ENCODE measurements around the gene PDCD1LG2. TPM values are rescaled to one million over a fixed set of nuclear protein-coding genes. Genes with fewer than 3 reads are reported as not detected.

PDCD1LG2 gene
- total and polyA plus RNA-seq, 2 experiments from 2014 or later, result not detected

DNA sequence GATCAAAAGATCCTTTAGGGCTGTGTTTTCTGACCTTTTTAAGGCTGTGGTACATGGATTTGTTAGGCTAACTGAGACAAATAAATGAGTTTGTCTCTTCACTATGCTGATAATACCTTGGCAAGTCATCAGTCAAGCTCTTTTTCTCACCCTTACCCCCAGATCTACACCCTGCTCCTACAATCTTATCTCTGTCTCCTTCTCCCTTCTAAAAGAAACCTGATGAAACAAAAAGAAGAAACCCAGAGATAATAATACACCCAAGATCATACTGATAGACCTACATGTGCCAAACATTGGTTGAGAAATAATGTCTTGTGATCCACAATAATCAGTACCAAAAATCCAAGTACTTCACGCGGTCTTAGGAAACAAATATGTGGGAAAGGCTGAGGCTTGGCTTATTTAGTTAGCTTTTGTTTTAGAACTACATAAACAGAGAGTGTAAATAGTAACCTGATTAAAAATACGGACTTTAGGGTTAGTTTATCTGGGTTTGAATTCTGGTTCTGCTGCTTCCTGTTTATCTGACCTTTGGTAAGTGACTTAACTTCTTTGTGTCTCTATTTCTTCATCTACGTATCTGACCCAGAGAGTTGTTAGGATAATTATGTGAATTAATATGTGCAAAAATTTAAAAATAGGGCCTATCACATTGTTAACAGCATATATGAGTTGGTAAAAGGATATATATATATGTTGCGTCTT is 24.8 kb upstream of the PDCD1LG2 start:
- Histone ChIP-seq H3K9me2 (ENCODE audit: insufficient read depth) (peaks cover 7% of the 10 kb centered on the region; the same call in 1 of the 2 replicates), H3K36me3 (ENCODE audit: insufficient read depth) (no peaks in the 10 kb centered on the region), H3K4me2 (no peak overlapping the region), H2AFZ (peak overlapping the region; percentile 63; the same call in 1 of the 2 replicates), H3K4me1 (ENCODE audit: insufficient read depth) (peaks cover 10% of the 10 kb centered on the region), H3K4me3 (no peak overlapping the region), H3K79me2 (replicated peaks; ENCODE audit: insufficient read depth) (no peaks in the 10 kb centered on the region), H3F3A (replicated peaks; ENCODE audit: low read depth) (no peaks in the 10 kb centered on the region), H4K20me1 (replicated peaks; ENCODE audit: insufficient read depth) (no peaks in the 10 kb centered on the region), H3K27ac (ENCODE audit: low read depth) (no peak overlapping the region), H3K27me3 (ENCODE audit: insufficient read depth) (no peaks in the 10 kb centered on the region)
- Mint-ChIP-seq H3K27ac (no peak overlapping the region), H3K4me1 (peaks cover 25% of the 10 kb centered on the region; the same call in 2 of the 3 replicates), H3K36me3 (ENCODE audit: low read depth) (no peaks in the 10 kb centered on the region), H3K4me3 (no peak overlapping the region), H3K27me3 (ENCODE audit: insufficient read depth, low read depth, poor library complexity) (peaks cover 2% of the 10 kb centered on the region), H3K9me3 (no peaks in the 10 kb centered on the region; the same call in 1 of the 3 replicates)
- TF ChIP-seq ZNF331 (CRISPR knock-in tag; IDR thresholded peaks at IDR 0.05; ENCODE audit: low read depth) (no peak), EZH2phosphoT487 (IDR thresholded peaks at IDR 0.05; ENCODE audit: unreplicated experiment) (no peak), STAT1 (IDR thresholded peaks at IDR 0.05; ENCODE audit: unreplicated experiment) (no peak), CREB1 (CRISPR knock-in tag; IDR thresholded peaks at IDR 0.05; ENCODE audit: low read depth) (no peak), POLR2AphosphoS5 (IDR thresholded peaks at IDR 0.05; ENCODE audit: low read depth) (no peak), ZNF114 (CRISPR knock-in tag; IDR thresholded peaks at IDR 0.05) (no peak), NANOG (IDR thresholded peaks at IDR 0.05; ENCODE audit: borderline replicate concordance) (no peak), JUNB (IDR thresholded peaks at IDR 0.05; ENCODE audit: unreplicated experiment) (no peak), EZH2 (IDR thresholded peaks at IDR 0.05; ENCODE audit: low read depth, unreplicated experiment) (no peak)
- TF ChIP-seq, protein P1, sequence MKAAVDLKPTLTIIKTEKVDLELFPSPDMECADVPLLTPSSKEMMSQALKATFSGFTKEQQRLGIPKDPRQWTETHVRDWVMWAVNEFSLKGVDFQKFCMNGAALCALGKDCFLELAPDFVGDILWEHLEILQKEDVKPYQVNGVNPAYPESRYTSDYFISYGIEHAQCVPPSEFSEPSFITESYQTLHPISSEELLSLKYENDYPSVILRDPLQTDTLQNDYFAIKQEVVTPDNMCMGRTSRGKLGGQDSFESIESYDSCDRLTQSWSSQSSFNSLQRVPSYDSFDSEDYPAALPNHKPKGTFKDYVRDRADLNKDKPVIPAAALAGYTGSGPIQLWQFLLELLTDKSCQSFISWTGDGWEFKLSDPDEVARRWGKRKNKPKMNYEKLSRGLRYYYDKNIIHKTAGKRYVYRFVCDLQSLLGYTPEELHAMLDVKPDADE (IDR thresholded peaks at IDR 0.05), result no peak
- TF ChIP-seq, protein P2, sequence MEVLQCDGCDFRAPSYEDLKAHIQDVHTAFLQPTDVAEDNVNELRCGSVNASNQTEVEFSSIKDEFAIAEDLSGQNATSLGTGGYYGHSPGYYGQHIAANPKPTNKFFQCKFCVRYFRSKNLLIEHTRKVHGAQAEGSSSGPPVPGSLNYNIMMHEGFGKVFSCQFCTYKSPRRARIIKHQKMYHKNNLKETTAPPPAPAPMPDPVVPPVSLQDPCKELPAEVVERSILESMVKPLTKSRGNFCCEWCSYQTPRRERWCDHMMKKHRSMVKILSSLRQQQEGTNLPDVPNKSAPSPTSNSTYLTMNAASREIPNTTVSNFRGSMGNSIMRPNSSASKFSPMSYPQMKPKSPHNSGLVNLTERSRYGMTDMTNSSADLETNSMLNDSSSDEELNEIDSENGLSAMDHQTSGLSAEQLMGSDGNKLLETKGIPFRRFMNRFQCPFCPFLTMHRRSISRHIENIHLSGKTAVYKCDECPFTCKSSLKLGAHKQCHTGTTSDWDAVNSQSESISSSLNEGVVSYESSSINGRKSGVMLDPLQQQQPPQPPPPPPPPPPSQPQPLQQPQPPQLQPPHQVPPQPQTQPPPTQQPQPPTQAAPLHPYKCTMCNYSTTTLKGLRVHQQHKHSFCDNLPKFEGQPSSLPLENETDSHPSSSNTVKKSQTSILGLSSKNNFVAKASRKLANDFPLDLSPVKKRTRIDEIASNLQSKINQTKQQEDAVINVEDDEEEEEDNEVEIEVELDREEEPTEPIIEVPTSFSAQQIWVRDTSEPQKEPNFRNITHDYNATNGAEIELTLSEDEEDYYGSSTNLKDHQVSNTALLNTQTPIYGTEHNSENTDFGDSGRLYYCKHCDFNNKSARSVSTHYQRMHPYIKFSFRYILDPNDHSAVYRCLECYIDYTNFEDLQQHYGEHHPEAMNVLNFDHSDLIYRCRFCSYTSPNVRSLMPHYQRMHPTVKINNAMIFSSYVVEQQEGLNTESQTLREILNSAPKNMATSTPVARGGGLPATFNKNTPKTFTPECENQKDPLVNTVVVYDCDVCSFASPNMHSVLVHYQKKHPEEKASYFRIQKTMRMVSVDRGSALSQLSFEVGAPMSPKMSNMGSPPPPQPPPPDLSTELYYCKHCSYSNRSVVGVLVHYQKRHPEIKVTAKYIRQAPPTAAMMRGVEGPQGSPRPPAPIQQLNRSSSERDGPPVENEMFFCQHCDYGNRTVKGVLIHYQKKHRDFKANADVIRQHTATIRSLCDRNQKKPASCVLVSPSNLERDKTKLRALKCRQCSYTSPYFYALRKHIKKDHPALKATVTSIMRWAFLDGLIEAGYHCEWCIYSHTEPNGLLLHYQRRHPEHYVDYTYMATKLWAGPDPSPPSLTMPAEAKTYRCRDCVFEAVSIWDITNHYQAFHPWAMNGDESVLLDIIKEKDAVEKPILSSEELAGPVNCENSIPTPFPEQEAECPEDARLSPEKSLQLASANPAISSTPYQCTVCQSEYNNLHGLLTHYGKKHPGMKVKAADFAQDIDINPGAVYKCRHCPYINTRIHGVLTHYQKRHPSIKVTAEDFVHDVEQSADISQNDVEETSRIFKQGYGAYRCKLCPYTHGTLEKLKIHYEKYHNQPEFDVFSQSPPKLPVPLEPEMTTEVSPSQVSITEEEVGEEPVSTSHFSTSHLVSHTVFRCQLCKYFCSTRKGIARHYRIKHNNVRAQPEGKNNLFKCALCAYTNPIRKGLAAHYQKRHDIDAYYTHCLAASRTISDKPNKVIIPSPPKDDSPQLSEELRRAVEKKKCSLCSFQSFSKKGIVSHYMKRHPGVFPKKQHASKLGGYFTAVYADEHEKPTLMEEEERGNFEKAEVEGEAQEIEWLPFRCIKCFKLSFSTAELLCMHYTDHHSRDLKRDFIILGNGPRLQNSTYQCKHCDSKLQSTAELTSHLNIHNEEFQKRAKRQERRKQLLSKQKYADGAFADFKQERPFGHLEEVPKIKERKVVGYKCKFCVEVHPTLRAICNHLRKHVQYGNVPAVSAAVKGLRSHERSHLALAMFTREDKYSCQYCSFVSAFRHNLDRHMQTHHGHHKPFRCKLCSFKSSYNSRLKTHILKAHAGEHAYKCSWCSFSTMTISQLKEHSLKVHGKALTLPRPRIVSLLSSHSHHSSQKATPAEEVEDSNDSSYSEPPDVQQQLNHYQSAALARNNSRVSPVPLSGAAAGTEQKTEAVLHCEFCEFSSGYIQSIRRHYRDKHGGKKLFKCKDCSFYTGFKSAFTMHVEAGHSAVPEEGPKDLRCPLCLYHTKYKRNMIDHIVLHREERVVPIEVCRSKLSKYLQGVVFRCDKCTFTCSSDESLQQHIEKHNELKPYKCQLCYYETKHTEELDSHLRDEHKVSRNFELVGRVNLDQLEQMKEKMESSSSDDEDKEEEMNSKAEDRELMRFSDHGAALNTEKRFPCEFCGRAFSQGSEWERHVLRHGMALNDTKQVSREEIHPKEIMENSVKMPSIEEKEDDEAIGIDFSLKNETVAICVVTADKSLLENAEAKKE (CRISPR knock-in tag; IDR thresholded peaks at IDR 0.05), result no peak
- TF ChIP-seq, protein P3, sequence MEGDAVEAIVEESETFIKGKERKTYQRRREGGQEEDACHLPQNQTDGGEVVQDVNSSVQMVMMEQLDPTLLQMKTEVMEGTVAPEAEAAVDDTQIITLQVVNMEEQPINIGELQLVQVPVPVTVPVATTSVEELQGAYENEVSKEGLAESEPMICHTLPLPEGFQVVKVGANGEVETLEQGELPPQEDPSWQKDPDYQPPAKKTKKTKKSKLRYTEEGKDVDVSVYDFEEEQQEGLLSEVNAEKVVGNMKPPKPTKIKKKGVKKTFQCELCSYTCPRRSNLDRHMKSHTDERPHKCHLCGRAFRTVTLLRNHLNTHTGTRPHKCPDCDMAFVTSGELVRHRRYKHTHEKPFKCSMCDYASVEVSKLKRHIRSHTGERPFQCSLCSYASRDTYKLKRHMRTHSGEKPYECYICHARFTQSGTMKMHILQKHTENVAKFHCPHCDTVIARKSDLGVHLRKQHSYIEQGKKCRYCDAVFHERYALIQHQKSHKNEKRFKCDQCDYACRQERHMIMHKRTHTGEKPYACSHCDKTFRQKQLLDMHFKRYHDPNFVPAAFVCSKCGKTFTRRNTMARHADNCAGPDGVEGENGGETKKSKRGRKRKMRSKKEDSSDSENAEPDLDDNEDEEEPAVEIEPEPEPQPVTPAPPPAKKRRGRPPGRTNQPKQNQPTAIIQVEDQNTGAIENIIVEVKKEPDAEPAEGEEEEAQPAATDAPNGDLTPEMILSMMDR (conservative IDR thresholded peaks at IDR 0.05; ENCODE audit: low read depth in 2 of 2), result no peak
- TF ChIP-seq, protein P4, sequence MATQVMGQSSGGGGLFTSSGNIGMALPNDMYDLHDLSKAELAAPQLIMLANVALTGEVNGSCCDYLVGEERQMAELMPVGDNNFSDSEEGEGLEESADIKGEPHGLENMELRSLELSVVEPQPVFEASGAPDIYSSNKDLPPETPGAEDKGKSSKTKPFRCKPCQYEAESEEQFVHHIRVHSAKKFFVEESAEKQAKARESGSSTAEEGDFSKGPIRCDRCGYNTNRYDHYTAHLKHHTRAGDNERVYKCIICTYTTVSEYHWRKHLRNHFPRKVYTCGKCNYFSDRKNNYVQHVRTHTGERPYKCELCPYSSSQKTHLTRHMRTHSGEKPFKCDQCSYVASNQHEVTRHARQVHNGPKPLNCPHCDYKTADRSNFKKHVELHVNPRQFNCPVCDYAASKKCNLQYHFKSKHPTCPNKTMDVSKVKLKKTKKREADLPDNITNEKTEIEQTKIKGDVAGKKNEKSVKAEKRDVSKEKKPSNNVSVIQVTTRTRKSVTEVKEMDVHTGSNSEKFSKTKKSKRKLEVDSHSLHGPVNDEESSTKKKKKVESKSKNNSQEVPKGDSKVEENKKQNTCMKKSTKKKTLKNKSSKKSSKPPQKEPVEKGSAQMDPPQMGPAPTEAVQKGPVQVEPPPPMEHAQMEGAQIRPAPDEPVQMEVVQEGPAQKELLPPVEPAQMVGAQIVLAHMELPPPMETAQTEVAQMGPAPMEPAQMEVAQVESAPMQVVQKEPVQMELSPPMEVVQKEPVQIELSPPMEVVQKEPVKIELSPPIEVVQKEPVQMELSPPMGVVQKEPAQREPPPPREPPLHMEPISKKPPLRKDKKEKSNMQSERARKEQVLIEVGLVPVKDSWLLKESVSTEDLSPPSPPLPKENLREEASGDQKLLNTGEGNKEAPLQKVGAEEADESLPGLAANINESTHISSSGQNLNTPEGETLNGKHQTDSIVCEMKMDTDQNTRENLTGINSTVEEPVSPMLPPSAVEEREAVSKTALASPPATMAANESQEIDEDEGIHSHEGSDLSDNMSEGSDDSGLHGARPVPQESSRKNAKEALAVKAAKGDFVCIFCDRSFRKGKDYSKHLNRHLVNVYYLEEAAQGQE (IDR thresholded peaks at IDR 0.05; ENCODE audit: unreplicated experiment), result no peak
- DNase-seq (ENCODE audit: low spot score) (no peak), ATAC-seq (no peak)

Measured in GM23338 (cell line).